Natural killer cell (primary cell): ENCODE results near the gene LYRM9. TPM values are rescaled to one million over a fixed set of nuclear protein-coding genes. Genes with fewer than 3 reads are reported as not detected.
"Not testable (repeated sequence)": the region's sequence is repeated elsewhere in the genome, so short reads cannot be mapped to it uniquely, and the experiment has no call there.

Source experiments
- ATAC-seq, 3 donors: fragments of 150-1000 bp in 2 of 3; fragments of 200-7000 bp in 1 of 3; cut with Tn5 transposase; 1 replicate in 1 of 3; 2 replicates in 2 of 3; pipeline ENCODE4 v1.10.0; 2021; ENCODE audit warnings: mild to moderate bottlenecking in 2 of 3, moderate library complexity in 2 of 3
- DNase-seq, 2 donors: peaks; one replicate each; pipeline versions ENCODE4 v3.0.0 to v3.0.0-alpha.2; 2013 to 2021; ENCODE audit warnings: mixed read lengths in 1 of 2
- H3K27ac ChIP-seq: one replicate; pipeline ENCODE4 v1.5.1; 2013; ENCODE audit warnings: mild to moderate bottlenecking, low read length
- H3K27me3 ChIP-seq: one replicate; pipeline ENCODE4 v1.6.1; 2013; ENCODE audit warnings: low read length; ENCODE audit not compliant: control insufficient read depth, insufficient read depth
- H3K36me3 ChIP-seq: one replicate; pipeline ENCODE4 v1.6.1; 2013; ENCODE audit warnings: low read length; ENCODE audit not compliant: control insufficient read depth, insufficient read depth
- H3K4me1 ChIP-seq: one replicate; pipeline ENCODE4 v1.6.1; 2013; ENCODE audit warnings: low read length; ENCODE audit not compliant: control insufficient read depth, insufficient read depth
- H3K4me3 ChIP-seq: one replicate; pipeline ENCODE4 v1.5.1; 2013; ENCODE audit warnings: low read length
- H3K9me3 ChIP-seq: one replicate; pipeline ENCODE4 v1.6.1; 2013; ENCODE audit warnings: low read length; ENCODE audit not compliant: control insufficient read depth, insufficient read depth
- H3K27ac Mint-ChIP-seq, 2 donors: one replicate each; pipeline ENCODE4 v1.8.0; 2022; ENCODE audit warnings: mild to moderate bottlenecking in 2 of 2, mixed read lengths in 2 of 2, moderate library complexity in 1 of 2
- H3K27me3 Mint-ChIP-seq, 2 donors: one replicate each; pipeline ENCODE4 v1.8.0; 2022; ENCODE audit warnings: low read depth in 2 of 2, mixed read lengths in 2 of 2
- H3K36me3 Mint-ChIP-seq: one replicate; pipeline ENCODE4 v1.8.0; 2022; ENCODE audit warnings: mixed read lengths
- H3K4me1 Mint-ChIP-seq, 2 donors: one replicate each; pipeline ENCODE4 v1.8.0; 2022; ENCODE audit warnings: mixed read lengths in 2 of 2
- H3K4me3 Mint-ChIP-seq: one replicate; pipeline ENCODE4 v1.8.0; 2022; ENCODE audit warnings: mild to moderate bottlenecking, moderate library complexity, mixed read lengths
- H3K9me3 Mint-ChIP-seq, 2 donors: one replicate each; pipeline ENCODE4 v1.8.0; 2022; ENCODE audit warnings: mixed read lengths in 2 of 2
- WGBS: methylation state at CpG from one replicate; pipeline ENCODE4 v1.1.7; 2013; ENCODE audit warnings: missing lambda C conversion rate; ENCODE audit not compliant: insufficient coverage; 5-methylcytosine and 5-hydroxymethylcytosine counted together
- intact Hi-C: fragments of 100-400 bp; cut with micrococcal nuclease; formaldehyde crosslinking; loops from one replicate; pipeline ENCODE4 v1.14.2; 2022
- total RNA-seq, 4 donors: library from RNA; stranded (reverse); fragments of 120-200 nt in 1 of 4; gene quantifications; one replicate each; pipeline versions ENCODE4 v1.2.3 to v1.2.4, GENCODE V29; 2013 to 2022
- TF ChIP-seq, protein P1 (sequence below): fragments of 200-600 bp; IDR thresholded peaks from one replicate; pipeline ENCODE4 v1.8.0; 2022; ENCODE audit warnings: antibody characterized with exemption

The LYRM9 gene
- total RNA-seq, 3 donors from 2014 or later (not counting 1 experiment from before 2014, with no cell fraction given) = 7.8 to 13.0 (median 9.3) TPM

GRCh38 chr17:27915709-27916108, 22.5 kb upstream of the LYRM9 start:
- Histone ChIP-seq H3K9me3 (no peaks in the 10 kb centered on the region), H3K4me1 (no peaks in the 10 kb centered on the region), H3K36me3 (no peaks in the 10 kb centered on the region), H3K4me3 (no peak overlapping the region), H3K27ac (no peak overlapping the region), H3K27me3 (no peaks in the 10 kb centered on the region)
- ATAC-seq = no peak
- TF ChIP-seq, protein P1, sequence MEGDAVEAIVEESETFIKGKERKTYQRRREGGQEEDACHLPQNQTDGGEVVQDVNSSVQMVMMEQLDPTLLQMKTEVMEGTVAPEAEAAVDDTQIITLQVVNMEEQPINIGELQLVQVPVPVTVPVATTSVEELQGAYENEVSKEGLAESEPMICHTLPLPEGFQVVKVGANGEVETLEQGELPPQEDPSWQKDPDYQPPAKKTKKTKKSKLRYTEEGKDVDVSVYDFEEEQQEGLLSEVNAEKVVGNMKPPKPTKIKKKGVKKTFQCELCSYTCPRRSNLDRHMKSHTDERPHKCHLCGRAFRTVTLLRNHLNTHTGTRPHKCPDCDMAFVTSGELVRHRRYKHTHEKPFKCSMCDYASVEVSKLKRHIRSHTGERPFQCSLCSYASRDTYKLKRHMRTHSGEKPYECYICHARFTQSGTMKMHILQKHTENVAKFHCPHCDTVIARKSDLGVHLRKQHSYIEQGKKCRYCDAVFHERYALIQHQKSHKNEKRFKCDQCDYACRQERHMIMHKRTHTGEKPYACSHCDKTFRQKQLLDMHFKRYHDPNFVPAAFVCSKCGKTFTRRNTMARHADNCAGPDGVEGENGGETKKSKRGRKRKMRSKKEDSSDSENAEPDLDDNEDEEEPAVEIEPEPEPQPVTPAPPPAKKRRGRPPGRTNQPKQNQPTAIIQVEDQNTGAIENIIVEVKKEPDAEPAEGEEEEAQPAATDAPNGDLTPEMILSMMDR = no peak
- no peaks in the 10 kb centered on the region for H3K36me3 Mint-ChIP-seq
- H3K9me3 Mint-ChIP-seq = peaks cover 0 to 2% of the 10 kb centered on the region in 2 donors
- H3K4me1 Mint-ChIP-seq = no peaks in the 10 kb centered on the region
- H3K27me3 Mint-ChIP-seq = peaks cover 6 to 7% of the 10 kb centered on the region in 2 donors
- H3K27ac Mint-ChIP-seq = no peak overlapping the region
- 81% methylated on average over 7 of the region's 7 CpGs for WGBS
- H3K4me3 Mint-ChIP-seq = no peak overlapping the region
- DNase-seq = no peak
- intact Hi-C loops = no loop called here

DNA sequence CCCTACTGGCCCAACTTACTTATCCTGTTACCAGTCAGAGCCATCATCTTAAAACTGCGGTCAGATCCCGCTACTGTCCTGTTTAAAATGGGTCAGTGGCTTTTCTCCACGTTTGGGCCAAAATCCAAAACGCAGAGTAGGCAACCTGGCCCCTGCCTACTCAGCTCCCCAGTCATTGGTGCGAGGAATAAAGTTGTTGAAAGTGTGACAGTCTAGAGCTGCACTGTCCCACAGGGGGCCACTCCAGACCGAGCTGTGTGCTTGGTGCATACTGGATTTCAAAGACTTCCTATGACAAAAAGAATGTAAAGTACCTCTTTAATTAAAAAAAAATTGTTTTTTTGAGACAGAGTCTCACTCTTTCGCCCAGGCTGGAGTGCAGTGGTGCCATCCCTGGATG, 21.2 kb upstream of the LYRM9 start:
- intact Hi-C loops = no loop called here
- TF ChIP-seq, protein P1 = no peak
- H3K27me3 ChIP-seq = no peaks in the 10 kb centered on the region
- 87% methylated on average over 7 of the region's 7 CpGs for WGBS
- H3K4me1 ChIP-seq = no peaks in the 10 kb centered on the region
- no peaks in the 10 kb centered on the region for H3K9me3 ChIP-seq
- Mint-ChIP-seq H3K4me1 (no peaks in the 10 kb centered on the region), H3K27ac (no peak overlapping the region), H3K9me3 (peaks cover 0 to 2% of the 10 kb centered on the region in 2 donors), H3K4me3 (no peak overlapping the region), H3K36me3 (no peaks in the 10 kb centered on the region), H3K27me3 (peaks cover 6 to 7% of the 10 kb centered on the region in 2 donors)
- no peaks in the 10 kb centered on the region for H3K36me3 ChIP-seq
- ATAC-seq (no peak), DNase-seq (no peak)
- H3K27ac ChIP-seq = no peak overlapping the region
- no peak overlapping the region for H3K4me3 ChIP-seq

- TF ChIP-seq, protein P1 = no peak
- no peak for ATAC-seq
- Mint-ChIP-seq H3K27me3 (peaks cover 6 to 7% of the 10 kb centered on the region in 2 donors), H3K4me1 (no peaks in the 10 kb centered on the region), H3K9me3 (peaks cover 0 to 2% of the 10 kb centered on the region in 2 donors), H3K36me3 (no peaks in the 10 kb centered on the region), H3K27ac (no peak overlapping the region), H3K4me3 (no peak overlapping the region)
- Histone ChIP-seq H3K36me3 (no peaks in the 10 kb centered on the region), H3K27me3 (no peaks in the 10 kb centered on the region), H3K4me3 (no peak overlapping the region), H3K9me3 (no peaks in the 10 kb centered on the region), H3K4me1 (no peaks in the 10 kb centered on the region), H3K27ac (no peak overlapping the region)
- 86% methylated on average over 2 of the region's 2 CpGs for WGBS
- intact Hi-C loops = no loop called here
- DNase-seq = no peak
Observed at GRCh38 chr17:27912964-27913363, 19.8 kb upstream of the LYRM9 start.

- H3K27me3 ChIP-seq, H3K4me1 ChIP-seq, H3K4me3 Mint-ChIP-seq, H3K36me3 Mint-ChIP-seq, H3K27me3 Mint-ChIP-seq, H3K4me1 Mint-ChIP-seq, H3K9me3 Mint-ChIP-seq, intact Hi-C loops, DNase-seq, H3K9me3 ChIP-seq, H3K4me3 ChIP-seq, H3K36me3 ChIP-seq, H3K27ac Mint-ChIP-seq, ATAC-seq, H3K27ac ChIP-seq: not testable (repeated sequence)
- 88% methylated on average over 2 of the region's 3 CpGs for WGBS
Observed at GRCh38 chr17:27912299-27912698, 19.1 kb upstream of the LYRM9 start.
